GM10266 (cell line): ENCODE results near the gene FAM107B.

Source experiments
- DNase-seq: peaks from one replicate; pipeline ENCODE4 v3.0.0; 2012; ENCODE audit errors: extremely low spot score
- CTCF ChIP-seq: IDR thresholded peaks from 2 replicates; pipeline ENCODE4 v1.5.1; 2012; ENCODE audit warnings: mild to moderate bottlenecking, low read depth; ENCODE audit not compliant: control insufficient read depth, insufficient read depth; ENCODE audit errors: missing control alignments

FAM107B gene

GRCh38 chr10:14533295-14533694 lies 241.4 kb downstream of the FAM107B start:
- DNase-seq: no peak
- no peak for TF ChIP-seq CTCF

GRCh38 chr10:14532473-14533251 lies 242.0 kb downstream of the FAM107B start:
- no peak for TF ChIP-seq CTCF
- no peak for DNase-seq

GRCh38 chr10:14531974-14532373 lies 242.7 kb downstream of the FAM107B start:
- no peak for TF ChIP-seq CTCF

GRCh38 chr10:14530465-14530864 lies 244.2 kb downstream of the FAM107B start:
- DNase-seq: no peak
- no peak for TF ChIP-seq CTCF

More at GRCh38 chr10:14531974-14532373, 242.7 kb downstream of the FAM107B start:
- DNase-seq: no peak

GRCh38 chr10:14529351-14529750 lies 245.3 kb downstream of the FAM107B start:
- TF ChIP-seq CTCF: no peak
- DNase-seq: no peak

- no peak for DNase-seq
- no peak for TF ChIP-seq CTCF
Measured at GRCh38 chr10:14528450-14528849, 246.2 kb downstream of the FAM107B start.

- TF ChIP-seq CTCF: no peak
- no peak for DNase-seq
Measured at GRCh38 chr10:14527915-14528314, 246.8 kb downstream of the FAM107B start.
